GM20431 (cell line): ENCODE results near the gene RBX1.
"Not testable (repeated sequence)": the region's sequence is repeated elsewhere in the genome, so short reads cannot be mapped to it uniquely, and the experiment has no call there.

Experiments
- in situ Hi-C: fragments of 300-500 bp; cut with MseI, MboI; formaldehyde crosslinking; loops from one replicate; pipeline ENCODE4 v1.15.0; 2020; ENCODE audit warnings: low sequenced_read_pairs; ENCODE audit not compliant: unreplicated experiment

RBX1 gene

DNA sequence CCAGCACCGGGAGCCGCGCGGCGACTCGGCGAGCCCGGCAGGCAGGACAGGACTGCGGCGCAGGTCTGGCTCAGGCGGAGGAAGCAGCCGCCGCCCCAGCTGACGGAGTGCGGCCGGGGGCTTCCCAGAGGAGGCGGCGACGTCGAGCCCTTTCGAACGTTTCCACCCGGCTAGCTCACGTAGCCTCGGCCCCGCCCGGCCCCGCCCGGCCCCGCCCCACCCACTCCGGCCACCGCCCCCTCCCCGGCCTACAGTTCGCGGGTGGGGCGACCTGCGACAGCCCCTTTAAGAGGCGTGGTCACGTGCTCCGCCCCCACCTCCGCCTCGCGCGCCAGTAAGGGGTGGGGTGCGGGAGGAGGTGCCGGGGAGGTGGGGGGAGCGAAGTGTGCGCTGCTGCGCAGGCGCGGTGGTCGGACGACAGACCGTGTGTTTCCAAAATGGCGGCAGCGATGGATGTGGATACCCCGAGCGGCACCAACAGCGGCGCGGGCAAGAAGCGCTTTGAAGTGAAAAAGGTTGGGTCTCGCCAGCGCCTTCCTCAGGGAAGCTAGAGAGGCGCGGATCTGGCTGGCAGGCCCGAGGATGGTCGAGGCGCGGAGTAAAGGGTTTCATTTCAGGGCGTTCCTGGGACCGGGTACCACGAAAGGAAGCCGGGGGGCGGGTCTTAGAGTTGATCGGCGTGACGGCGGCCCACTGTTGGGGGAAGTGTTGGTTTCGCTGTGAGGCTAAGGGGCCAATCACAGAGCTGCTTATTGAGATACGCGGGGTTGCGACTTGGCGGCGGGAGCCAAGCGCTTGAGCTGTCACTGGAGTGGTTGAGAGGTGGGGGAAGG lies at the start of gene RBX1:
RBX1 (plus strand) TSS at position 417 of the 833 bp plus-strand sequence; CDS start at position 438, 21 bp downstream.
- in situ Hi-C loops, result no loop called here

- in situ Hi-C loops, result no loop called here
These were observed 47.1 kb upstream of the RBX1 start for GRCh38 chr22:40904101-40904500.

DNA sequence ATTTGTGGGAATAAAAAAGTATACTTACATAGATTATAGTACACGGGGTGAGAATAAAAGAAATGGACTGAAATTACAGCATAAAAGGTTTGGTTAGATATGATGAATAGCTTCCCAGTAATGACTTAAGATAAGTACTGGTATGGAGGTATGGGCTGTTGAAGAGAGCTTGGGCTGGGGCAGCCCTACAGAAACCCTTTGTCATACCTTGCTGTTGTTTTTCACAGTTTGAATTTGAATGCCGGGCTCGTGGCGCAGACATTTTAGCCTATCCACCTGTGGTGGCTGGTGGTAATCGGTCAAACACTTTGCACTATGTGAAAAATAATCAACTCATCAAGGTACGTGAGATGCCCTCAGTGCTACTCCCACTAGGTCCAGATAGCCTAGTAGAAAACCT lies 42.3 kb upstream of the RBX1 start:
- in situ Hi-C loops, result no loop called here

DNA sequence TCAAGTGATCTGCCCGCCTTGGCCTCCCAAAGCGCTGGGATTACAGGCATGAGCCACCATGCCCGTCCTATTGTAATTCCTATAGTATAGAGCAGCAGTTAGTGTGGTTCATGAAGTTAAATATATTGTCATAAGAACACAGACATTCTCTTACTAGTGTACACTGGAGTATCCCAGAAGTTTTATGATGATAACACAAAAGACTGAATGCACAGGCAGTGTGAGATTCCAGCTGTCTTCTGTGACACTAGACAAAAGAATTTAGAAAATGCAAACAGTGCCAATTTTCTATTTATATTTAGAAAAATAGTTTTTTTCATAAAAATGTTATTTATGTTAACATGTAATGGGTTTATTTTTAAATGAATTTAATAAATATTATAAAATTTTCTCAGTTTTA lies 39.4 kb upstream of the RBX1 start:
- in situ Hi-C loops, result no loop called here

DNA sequence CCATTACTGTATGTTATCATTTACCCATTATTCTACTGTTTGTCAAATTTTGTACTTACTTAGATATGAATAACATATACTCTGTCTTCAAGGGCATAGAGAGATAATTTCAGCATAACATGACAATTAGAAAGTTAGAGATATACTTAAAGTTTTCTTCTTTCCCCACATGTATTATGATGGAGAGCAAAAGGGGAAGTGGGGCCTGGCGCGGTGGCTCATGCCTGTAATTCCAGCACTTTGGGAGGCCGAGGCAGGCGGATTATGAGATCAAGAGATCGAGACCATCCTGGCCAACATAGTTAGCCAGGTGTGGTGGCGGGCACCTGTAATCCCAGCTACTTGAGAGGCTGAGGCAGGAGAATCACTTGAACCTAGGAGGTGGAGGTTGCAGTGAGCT lies 38.2 kb upstream of the RBX1 start:
- in situ Hi-C loops, result not testable (repeated sequence)

DNA sequence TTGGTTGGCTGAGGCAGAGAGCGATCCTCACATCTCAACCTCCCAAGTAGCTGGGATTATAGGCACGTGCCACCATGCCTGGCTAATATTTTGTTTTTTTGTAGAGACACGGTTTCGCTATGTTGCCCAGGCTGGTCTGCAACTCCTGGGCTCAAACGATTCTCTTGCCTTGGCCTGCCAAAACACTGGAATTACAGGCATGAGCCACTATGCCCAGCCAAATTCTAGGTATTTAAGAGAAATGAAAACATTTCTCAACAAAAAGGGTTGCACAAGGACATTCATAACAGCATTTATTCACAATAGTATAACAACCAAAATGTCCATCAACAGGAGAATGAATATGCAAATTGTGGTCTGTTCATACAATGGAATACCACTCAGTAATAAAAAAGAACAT lies 31.7 kb upstream of the RBX1 start:
- in situ Hi-C loops, result no loop called here

DNA sequence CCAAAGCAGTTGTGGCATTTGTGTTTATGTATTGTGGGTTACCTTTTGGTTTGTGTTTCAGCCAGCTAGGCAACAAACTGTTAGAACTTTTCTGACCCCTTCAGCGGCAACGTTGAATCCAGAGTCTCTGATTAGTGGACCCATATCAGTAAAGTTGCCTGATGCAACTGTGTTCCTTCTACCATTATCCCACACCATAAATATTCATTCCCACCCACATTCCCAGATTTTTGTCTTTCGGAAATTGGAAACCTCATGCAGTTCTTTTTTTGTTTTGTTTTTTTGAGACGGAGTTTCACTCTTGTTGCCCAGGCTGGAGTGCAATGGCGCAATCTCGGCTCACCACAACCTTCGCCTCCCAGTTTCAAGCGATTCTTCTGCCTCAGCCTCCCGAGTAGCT lies 30.7 kb upstream of the RBX1 start:
- in situ Hi-C loops, result no loop called here

- in situ Hi-C loops, result no loop called here
These were observed 28.5 kb upstream of the RBX1 start for GRCh38 chr22:40922484-40923303.

- in situ Hi-C loops, result no loop called here
These were observed 22.5 kb upstream of the RBX1 start for GRCh38 chr22:40928657-40929056.

GRCh38 chr22:40932396-40932795 lies 18.8 kb upstream of the RBX1 start:
- in situ Hi-C loops, result no loop called here

GRCh38 chr22:40939202-40939601 lies 12.0 kb upstream of the RBX1 start:
- in situ Hi-C loops, result no loop called here

DNA sequence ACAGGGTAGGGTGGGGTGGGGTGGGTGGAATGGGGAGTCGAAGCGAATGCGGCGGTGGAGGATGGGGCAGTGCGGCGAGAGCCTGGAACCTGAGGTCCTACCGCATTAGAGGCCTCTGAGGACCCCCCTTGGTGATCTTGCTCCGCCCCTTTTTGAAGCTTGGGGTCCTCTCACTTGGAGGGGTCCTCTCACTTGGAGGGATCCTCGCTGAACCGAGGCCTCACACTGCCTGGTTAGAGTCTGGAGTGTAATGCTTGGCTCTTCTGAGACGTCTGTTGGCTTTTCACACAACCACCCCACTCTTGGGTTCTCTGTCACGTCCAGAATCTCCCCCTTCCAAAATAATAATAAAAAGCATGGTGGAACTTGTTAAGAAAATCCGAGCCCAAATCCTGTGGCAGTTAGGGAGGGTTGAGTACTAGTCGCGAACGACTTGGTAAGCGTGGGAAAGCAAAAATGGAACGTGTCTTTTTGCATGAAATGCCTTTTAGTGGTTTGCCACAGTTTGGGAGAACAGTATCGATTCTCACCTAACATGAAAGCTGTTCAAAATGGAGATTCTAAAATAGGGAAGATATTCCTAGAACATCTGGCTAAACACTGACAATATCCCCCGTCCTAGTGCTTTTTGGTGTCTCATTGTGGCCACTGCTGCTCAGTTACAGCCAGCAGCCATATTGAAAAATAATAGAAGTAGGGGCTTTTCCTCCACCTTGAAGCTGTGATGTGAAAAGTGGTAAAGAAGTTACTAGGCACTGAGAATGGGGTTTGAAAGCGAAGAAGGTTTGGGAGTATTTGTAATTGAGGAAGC lies 822 bp downstream of the RBX1 start:
- in situ Hi-C loops, result no loop called here

DNA sequence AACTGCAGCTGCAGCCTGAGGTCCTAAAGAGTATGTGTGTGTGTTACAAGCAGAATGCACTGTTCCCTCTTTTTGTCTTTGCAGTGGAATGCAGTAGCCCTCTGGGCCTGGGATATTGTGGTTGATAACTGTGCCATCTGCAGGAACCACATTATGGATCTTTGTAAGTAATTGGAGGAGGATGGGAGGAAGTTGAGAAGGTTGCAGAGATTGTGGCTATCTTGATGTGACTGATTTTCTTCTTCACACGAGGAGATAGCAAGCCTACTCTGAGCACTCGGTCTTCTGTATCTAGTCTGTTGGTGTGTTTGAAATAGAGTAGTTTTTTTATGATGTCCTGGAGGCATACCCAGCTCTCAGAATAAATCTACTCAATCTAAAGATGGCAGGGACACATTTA lies 2.3 kb downstream of the RBX1 start:
- in situ Hi-C loops, result no loop called here

GRCh38 chr22:40954113-40954512 lies 2.9 kb downstream of the RBX1 start:
- in situ Hi-C loops, result no loop called here

GRCh38 chr22:40955571-40955970 lies 4.4 kb downstream of the RBX1 start:
- in situ Hi-C loops, result no loop called here

DNA sequence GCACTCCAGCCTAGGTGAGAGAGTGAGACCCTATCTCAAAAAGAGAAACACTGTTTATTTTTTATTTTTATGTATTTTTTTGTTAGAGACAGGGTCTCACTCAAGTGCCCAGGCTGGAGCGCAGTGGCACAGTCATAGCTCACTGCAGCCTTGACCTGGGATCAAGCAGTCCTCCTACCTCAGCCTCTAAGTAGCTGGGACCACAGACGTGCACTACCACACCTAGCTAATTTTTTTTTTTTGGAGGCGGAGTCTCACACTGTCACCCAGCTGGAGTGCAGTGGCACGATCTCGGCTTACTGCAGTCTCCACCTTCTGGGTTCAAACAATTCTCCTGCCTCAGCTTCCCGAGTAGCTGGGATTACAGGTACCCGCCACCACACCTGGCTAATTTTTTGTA lies 6.4 kb downstream of the RBX1 start:
- in situ Hi-C loops, result no loop called here

GRCh38 chr22:40958299-40958698 lies 7.1 kb downstream of the RBX1 start:
- in situ Hi-C loops, result no loop called here

- in situ Hi-C loops, result no loop called here
These were observed 9.0 kb downstream of the RBX1 start for GRCh38 chr22:40960145-40960544.

GRCh38 chr22:40965936-40966725 lies 15.0 kb downstream of the RBX1 start:
- in situ Hi-C loops, result no loop called here

DNA sequence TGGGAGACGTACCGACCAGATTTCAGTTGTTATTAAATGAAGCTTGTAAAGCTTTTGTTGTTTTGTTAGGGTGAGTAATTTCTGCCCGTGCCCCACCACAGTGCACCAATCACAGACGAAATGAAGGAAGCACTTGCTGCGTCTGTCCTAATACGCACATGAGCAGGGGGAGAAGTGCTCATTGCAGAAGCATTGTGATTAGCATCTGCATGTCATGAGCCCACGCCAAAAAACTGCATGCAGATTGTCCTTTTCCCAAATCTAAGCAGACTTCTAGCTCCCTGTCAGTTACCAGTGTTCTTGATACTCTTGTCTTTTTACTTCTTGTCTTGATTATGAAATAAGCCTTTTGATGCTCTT lies 15.5 kb downstream of the RBX1 start:
- in situ Hi-C loops, result no loop called here
